NCI-H1105 treated with DMSO at 0.1 percent for 48 hours (cell line): Measurements from ENCODE around the gene HID1.
"Not testable (repeated sequence)": the region's sequence is repeated elsewhere in the genome, so short reads cannot be mapped to it uniquely, and the experiment has no call there.

ENCODE experiments used
- DNase-seq: peaks from one replicate; lab custom pipeline; 2025; lab: John Stamatoyannopoulos, UW

Gene HID1

DNA sequence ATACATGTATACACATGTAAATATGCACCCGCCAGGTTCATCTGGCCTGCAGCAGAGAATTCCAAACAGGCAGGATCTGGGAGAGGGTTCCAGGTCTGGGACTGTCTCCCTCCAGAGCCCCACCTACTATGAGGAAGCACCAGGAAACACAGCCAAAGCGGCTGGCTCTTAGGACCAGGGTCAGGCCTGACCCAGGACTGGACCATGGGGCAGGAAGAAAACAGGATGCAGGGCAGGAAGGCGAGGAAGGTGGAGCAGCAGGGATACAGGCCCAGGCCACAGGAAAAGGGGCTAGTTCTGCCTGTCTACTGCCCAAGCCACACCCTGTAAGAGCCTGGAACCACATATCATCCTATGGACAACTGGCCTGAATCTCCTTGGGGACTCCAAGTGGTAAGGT, 2.2 kb downstream of the HID1 start:
- DNase-seq: no peak

DNA sequence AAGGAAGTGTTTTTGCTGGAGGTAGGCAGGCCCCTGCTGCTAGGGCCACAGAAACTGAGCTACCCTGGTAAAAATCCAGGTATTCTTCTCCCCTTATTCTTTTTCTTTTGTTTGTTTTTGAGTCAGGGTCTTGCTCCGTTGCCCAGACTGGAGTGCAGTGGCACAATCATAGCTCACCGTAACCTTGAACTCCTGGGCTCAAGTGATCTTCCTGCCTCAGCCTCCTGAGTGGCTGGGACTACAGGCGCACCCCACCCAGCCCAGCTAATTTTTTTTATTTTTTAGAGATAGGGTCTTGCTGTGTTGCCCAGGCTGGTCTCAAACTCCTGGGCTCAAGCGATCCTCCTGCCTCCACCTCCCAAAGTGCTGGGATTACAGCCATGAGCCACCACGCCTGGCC, 3.1 kb downstream of the HID1 start:
- not testable (repeated sequence) for DNase-seq

DNA sequence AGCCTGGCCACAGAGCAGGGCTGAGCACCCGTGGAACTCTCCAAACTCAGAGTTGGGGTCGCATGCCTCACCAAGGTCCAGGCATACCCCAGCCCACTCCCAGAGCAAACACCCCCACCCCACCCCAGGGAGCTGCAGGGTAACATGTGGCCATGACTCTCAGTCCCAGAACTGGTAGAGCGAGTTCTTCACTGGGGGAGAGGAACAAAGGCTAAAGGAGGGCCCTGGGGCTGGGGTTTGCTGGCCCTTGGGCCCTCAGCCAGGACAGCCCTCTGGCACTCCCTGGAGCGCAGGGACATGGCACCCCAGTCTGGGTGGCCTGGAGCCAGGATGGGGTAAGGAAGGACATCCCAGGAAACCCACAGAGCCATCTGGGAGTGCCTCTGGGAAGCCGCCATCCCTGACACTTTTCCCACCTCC, 4.2 kb downstream of the HID1 start:
- DNase-seq: no peak

DNA sequence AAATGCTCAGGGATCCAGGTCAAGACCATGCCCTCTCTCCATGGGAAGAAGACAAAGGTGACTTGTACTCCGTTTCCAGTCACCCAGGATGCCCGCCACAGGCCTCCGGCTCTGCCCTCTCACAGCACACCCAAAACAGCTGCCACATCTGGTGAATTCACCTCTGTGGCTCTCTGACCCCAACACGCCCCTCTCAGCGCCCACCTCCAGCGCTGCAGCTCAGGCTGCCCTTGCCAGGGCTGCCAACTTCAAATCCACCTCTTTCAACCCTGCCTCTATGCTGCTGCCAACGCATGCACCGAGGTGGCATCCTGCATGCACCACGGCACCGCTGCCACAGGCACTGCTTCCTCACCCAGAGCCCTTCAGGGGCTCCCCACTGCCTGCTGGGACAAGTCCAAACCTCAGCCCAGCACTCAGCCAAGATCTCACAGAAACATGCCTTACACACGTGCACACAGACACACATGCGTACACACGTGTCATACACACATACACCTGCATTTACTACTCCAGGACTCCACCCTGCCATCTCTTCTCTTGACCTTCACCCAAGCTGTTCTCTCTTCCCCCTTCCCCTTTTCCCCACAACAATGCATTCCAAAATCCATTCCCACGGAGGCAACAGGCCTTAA, 7.5 kb downstream of the HID1 start:
- no peak for DNase-seq

DNA sequence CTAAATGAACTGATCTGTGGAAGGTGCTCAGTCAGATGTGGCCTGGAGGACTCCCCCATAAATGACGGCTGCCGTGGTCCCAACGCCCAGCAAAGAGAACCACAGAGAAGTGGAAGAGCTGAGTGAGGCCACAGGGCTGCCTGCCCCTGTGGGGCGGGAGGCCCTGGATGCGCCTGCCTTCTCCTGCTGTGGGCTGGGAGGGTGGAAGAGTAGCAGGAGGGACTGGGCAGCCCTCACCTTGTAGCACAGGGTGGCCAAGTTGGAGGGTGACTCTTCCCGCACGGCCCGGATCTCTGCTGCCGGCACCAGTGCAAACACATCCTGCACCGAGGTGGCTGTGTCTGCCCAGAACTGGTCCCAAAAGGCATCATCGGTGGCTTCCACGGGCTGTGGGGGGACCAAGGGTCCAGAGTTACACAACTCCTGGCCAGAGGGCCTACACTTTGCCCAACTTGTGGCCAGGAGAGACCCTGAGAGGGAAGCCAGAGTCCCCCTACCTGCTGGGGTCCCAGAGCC, 8.3 kb downstream of the HID1 start:
- no peak for DNase-seq

DNA sequence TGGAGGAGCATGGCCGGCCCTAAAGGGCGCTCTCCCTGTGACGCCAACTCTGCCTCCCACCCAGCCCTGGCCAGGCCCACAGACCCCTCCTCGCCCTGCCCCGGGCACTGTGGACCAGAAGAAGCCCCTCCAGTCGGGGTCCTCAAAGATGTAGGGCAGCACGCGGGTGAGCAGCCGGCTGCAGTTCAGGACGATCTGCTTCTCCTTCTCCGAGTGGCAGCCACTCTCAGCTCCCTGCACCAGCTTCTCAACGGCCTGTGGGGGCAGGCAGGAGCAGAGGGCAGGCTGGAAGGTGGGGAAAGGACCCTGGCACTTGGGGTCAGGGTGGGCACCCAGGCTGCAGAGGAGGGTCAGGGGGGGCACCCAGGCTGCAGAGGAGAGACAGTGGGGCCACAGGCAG, 8.9 kb downstream of the HID1 start:
- no peak for DNase-seq

DNA sequence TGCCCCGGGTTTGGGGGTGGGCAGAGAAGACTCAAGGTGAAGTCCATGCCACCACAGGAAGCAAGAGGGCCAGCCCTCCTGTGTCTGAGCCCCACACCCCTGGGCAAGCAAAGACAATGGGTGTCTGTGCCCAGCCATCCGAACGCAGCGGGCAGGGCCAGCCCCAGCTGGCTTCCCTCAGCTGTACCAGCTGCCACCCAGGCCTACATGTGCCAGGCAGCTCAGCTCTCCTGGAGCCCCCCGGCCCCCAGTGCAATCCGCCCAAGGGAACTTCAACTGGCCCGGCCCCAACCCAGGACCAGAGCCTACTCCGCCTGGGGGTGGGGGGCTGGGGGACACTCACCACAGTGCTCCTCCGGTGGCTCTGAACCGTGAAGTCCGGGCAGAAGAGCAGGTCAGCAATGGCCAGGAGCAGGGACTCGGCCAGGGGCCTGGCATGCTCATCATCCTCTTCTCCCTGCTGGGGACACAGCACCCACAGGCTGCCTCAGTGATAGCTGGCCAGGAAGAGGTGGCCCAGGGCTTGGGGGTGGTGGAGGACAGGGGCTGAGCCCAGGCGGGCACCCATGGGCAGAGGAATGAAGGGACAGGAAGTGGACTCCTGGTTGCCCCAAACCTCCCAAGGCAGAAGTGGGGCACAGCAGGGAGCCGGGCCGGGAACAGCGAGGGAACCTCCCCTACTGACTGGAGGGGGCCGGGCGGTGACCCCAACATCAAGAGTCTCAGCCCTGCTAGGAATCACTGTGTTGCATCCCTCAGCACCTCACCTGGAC, 9.8 kb downstream of the HID1 start:
- no peak for DNase-seq

DNA sequence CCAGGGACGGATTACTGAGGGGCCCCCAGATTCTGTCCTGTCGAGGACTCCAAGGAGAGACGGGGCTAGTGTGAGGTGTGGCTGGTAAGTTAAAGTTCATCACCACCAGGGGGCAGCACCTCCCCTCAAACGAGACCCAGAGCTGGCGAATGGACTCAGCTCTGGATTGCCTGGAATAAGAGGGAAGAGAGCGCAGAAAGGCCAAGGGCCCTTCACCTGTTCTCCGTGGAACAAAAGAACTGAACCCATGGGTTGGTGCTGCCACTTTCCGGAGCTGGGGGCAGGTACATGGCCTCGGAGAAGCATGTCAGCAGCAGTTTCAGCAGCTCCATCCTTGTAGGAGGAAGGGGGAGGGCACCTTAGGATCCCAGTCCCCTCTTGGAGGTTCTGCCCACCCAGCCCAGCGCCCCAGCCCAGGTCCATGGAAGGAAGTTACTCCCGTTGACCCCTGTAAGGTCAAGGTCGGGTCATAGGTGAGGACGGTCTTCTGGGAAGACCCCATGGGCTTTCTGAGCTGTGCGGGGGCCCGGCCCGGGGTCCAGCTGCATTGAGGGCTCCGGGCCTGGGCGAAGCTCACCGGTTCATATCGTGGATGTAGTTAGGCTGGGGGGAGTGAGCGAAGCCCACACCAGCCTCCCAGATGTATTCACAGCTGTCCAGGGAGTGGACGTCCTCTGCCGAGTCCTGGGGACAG, 10.8 kb downstream of the HID1 start:
- peak; percentile 66 for DNase-seq

DNA sequence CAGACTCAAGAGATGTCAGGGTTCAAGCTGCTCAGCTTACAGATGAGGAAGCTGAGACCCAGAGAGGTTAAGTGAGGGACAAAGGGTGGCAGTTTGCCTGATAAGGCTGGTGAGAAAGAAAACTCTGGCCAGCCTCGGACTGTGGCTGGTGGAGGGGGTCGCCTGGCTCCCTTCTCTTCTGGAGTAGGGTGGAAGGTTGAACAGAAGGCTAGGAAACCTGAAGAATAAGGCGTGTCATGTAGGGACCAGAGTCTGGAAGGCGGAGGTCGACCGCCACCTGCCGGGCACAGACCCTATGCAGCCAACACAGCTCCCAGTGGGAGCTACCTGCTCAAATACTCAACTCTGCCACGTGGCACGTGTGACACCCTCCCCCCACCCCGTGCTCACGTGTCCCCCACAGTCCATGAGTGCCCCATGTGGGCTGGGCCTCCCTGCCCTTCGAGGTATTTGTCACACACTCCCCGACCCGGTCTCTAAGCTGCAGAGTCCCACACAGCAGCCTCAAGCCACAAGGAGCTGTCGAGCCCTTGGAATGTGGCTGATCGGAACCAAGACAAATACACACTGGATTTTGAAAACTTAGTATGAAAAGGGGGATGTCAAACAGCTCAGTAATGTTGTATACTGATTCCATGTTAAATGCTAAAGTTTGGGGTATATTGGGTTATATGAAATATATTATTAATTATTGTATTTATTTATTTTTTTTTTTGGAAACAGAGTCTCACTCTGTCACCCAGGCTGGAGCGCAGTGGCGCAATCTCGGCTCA, 11.8 kb downstream of the HID1 start:
- DNase-seq: no peak

DNA sequence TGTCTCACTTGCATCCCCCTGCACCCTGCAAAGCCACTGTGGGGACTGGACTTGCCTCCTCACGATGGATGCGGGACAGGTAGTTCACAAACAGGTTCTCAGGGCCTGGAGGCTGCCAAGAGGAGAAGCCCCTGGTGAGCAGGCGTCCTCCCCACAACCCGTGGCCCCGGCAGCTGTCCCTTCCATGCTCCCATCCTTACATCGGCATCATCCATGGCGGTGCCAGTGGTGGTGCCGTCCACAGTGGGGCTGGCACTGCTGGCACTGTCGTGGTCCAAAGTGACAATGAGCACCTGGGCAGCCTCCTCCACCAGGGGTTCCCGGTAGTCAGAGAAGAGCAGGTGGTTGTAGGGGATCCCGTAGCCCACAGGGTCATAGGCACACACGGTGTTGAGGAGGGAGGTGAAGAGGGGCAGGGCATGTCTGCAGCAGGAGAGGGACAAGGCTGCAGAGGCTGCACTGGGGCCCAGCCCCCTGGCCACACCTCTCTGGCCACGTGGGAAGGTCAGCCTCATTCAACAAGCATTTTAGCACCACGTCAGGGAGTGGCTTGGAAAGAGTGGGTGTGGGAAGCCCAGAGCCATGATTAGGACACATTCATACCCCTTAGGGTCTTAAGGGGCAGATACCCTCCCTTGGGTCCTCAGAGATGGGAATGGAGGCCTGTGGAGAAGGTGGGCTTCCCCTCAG, 12.6 kb downstream of the HID1 start:
- no peak for DNase-seq

DNA sequence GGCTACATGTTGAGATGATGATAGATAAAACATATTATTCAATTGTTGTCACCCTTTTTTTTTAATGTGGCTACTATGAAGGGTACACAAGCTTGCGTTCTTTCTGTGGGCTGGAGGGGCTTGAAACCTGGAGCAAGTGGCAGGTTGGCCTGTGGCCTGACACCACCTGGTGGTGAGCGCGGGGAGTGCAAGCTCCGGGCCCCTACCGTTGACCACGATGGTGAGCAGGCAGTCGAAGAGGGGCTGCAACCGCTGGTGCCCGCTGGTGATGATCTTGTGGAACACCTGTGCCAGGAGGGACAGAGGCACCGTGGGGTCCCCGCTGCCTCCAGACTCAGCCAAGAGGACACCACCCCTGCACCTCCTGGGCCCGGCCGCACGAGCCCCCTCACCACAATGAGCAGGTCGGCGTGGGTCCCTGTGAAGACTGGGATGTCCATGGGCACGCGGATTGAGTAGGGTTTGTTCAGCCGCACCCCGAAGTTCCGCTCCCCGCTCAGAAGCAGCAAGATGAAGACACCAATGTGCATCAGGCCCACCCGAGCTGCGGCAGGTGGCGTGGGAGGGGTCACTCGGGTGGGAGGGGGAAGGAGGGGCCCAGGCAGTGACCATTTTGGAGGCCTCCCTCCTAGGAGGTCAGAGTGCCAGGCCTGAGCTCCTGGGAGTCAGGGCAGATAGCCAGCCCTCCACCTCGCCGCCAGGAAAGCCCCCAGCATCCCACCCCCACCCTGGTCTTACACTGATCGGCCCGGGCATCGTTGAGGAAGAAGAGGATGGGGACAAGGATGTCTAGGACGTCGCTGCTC, 14.4 kb downstream of the HID1 start:
- peak; percentile 51 for DNase-seq

DNA sequence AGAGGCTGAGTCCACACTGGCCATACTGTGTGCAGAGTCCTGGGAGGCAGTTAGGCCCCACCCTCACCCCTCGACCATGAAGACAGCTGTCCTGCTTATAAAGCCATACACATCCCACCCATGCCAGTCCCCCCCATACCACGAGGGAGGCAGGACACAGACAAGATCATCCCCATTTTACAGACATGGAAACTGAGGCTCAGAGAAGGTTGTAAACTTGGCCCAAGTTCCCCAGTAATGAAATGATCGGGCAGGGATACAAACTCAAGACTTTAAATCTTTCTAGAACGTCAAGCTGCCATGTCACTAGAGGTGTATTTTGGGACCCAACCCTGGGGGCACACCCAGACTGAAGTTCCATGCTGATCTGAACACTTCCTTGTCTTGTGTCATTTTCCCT, 16.5 kb downstream of the HID1 start:
- no peak for DNase-seq

DNA sequence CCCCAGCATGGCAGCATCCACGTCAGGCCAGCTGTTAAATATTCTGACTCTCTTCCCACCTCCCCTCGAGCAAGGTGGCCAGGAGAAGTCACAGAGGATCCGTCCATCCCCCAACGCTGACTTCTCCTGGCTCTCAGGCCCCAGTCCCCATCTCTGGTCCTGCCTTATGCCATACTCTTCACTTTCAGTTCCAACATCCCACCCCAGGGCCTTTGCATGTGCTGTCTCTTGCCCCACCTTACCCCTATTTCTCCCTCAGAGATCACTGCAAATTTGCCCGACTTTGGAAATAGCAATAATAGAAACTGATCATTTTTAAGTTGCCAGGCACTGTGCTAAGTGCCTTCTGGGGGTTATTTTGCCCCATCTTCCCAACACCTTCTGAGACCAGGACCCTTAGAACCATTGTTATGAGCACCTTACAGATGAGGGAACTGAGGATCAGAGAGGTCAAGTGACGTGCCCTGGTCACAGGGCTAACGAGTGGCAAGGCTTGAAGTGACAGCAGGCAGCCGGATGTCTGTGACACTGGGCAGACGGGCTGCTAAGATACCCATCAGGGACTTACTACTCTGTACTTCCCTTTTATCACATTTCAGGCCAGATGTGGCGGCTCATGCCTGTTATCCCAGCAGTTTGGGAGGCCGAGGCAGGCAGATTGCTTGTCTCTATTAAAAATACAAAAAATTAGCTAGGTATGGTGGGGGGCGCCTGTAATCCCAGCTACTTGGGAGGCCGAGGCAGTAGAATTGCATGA, 17.7 kb downstream of the HID1 start:
- no peak for DNase-seq

DNA sequence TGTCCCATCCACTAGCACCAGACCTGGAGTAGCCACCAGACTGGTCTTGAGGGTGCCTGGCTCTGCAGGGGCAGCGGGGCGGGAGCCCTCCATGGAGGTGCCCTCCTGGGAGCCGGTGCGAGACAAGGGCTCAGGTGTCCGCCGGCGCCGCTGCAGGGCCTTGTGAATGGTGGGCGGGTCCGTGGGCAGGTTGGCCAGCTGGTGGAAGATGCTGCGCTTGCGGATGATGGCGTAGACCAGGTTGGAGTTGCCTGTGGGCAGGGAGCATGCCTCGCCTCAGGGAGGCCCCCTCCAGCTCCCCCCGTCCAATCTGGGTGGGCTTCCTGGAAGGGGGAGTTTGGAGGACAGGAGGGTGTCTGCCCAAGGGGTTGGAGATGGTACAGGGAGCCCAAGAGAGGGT, 18.4 kb downstream of the HID1 start:
- DNase-seq: no peak

DNA sequence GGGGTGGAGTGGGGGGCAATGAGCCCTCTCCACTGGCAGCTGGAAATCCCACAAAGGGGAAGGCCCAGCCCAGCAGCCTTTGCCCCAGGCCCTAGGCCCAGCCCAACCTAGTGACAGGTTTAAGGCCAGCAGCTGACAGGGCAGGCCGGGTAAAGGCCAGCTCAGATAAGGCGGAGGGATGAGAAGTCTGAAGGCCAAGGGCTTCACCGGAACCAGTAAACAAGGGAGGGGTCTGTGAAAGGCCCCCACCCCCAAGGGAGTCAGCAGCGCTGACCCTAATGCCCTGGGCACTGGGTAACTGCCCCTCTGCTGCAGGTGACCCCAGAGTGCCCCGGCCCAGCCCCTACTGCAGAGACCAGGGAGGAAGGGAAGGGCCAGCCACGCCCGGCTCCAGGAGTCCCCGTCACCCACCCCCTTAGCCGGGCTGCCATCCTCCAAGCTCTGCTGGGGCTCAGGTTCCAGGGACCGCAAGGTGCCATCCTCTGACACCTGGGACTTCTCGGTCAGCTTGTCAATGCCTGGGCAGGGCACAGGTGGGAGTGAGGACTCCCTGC, 19.3 kb downstream of the HID1 start:
- DNase-seq: no peak

DNA sequence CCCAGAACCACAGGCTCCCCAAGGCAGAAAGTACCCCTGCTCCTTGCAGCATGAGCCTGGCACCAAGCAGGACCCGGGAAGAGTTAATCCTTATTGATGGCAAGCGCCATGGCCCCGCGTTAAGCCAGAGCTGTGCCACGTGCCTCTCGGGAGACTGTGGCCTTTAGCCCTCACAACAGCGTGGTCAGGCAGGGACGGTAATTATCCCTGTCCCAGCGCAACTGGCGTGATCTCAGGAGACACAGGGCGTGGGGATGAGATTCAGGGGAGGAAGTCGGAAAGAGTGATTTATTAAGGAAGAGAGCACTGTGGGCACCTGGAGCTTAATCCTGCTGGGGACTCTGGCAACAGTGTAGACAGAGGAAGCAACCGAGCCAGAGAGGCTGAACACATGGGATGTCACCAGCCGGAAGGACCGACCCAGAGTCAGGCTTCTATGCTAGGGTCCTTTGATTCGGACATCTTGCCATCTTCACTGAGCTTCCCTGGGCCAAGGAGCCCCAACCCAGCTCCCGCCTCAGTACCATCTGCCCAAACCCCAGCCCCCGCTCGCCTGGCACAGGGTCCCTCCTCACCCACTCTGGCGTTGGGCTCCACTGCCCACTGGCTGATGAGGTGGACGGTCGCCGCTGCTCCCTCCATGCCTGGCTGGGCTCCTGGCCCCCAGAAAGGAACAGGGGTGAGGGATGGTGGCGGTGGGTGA, 20.0 kb downstream of the HID1 start:
- DNase-seq: no peak

DNA sequence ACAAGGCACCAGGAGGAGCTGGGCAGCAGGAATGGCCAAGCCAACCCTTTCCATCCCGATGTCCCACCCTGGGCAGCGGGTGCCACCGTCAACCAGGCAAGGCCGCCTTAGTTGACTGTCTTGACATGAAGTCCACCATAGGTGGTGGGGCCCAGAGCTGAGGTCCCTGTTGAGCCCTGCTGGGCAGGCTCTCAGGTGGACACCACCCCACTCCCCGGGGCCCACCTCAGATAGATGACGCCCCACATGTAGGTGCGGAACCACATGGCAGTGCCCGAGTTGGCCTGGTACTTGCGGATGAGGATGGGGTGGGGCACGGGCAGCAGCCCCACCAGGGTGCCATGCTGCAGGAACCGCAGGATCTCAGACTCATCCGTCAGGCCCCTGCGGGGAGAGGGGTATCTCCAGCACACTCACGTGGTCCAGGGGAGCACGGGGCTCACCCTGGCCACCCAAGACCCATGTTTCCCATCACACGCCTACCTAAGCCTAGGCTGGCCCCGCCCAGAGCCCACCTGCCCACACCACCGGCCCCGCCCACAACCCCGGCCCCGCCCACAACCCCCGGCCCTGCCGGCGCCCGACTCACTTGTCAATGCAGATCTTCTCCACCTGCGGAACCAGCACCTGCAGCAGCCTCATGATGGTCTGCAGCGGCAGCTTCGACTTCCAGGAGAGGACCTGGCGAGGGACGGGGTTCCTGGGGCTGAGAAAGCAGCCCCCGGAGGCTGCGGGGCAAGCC, 20.7 kb downstream of the HID1 start:
- no peak for DNase-seq

DNA sequence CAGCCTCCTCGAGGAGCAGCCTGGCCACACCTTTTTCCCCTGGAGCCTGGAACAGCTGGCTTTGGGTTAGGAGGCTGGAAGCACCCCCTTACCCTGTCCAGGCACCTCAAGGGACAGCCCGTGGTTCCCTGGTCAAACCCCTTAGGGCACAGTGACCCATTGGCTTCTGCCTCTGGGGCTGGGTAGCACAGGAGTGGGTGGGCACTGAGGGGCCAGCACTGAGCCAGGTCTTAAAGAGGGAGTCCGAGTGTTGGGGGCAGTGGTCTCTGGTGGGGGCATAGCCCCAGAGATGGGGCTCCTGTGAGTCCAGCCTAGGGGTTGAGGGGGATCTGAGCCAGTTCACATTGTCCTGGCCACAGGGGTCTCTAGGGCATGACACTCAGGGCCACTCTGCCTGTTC, 21.5 kb downstream of the HID1 start:
- no peak for DNase-seq
